GM18909 (cell line): ENCODE results near the gene PGC.
A peak's percentile ranks its signal among the peaks of the same experiment; 100 is the strongest.

Source experiments
- ATAC-seq: cut with Tn5 transposase; IDR thresholded peaks from one replicate; pipeline ENCODE4 v1.9.1; 2021; ENCODE audit warnings: mild to moderate bottlenecking; ENCODE audit not compliant: unreplicated experiment, poor library complexity

Gene PGC

DNA sequence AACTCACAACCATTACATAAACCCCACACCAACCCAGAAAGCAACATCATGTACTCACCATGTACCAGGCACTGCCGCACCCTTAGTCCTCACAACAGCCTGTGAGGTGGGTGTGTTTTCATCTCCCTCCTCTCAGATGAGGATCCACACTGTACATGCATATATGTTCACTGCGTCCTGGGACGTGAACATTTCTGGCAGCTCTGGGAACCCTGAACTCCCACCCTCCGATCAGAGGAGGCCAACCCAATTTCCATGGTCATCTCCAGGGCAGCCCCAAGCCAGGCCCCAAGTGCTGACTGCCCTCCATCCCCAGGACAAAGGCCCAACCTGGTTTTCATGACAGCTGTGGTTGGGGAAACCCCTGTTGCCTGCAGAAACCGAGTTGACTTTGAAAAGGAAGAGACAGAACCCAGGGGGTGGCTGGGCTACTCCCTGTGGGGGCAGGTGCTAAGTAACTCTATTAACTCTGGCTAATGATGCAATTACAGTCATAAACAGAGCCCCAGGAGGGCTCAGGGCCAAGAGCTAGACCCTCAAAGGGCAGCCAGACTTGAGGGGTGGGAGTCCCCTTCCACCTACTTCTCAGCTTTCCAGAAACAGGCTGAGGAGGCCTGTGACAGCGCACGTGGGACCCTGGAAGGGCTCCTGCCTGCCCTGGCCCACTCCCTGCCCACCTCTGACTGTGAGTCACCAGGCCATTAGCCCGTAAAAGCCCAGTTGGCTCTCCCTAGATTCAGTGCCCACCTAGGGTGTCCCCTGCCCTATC, 14.4 kb downstream of the PGC start:
- ATAC-seq, result peak; percentile 33

DNA sequence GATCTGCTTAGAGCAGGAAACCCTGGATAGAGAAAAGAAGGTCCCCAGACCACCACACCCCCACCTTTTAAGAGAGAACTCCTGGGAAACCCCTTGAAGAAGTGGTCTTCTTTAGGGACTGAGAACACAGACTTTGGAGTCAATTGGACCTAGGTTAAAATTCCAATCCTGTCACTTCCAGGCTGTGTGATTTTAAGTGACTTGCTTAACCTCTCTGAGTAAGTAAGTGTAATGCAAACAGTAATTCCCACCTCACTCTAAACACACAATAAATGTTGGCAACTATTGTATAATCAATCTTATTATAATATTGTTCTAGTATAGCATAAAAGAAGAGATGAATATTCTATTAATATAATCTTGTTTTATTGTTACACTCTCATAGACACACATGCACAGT, 15.0 kb downstream of the PGC start:
- ATAC-seq, result no peak

DNA sequence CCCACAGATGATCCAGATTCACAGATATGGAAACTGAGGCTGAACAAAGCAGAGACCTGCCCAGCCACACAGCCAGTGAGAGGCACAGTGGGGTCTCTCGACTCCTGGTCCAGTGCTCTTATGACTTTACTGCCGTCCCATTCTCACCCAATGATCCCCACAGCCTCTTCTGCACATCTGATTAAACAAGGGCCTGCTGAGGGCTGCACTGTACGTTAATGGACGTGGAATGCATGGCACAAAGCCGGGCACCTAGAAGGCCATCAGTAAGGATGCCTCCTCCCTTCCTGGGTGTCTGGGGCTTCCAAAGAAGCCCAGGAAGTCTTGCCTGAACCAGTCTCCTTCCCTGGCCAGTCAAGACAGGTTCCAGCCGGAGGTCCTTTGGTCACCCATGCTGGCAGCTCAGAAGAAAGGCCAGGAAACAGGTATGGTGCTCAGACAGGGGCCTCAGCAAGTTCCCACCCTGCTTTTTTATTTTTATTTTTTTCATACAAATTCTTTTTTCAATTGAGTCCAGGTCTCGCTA, 15.6 kb downstream of the PGC start:
- ATAC-seq, result no peak

DNA sequence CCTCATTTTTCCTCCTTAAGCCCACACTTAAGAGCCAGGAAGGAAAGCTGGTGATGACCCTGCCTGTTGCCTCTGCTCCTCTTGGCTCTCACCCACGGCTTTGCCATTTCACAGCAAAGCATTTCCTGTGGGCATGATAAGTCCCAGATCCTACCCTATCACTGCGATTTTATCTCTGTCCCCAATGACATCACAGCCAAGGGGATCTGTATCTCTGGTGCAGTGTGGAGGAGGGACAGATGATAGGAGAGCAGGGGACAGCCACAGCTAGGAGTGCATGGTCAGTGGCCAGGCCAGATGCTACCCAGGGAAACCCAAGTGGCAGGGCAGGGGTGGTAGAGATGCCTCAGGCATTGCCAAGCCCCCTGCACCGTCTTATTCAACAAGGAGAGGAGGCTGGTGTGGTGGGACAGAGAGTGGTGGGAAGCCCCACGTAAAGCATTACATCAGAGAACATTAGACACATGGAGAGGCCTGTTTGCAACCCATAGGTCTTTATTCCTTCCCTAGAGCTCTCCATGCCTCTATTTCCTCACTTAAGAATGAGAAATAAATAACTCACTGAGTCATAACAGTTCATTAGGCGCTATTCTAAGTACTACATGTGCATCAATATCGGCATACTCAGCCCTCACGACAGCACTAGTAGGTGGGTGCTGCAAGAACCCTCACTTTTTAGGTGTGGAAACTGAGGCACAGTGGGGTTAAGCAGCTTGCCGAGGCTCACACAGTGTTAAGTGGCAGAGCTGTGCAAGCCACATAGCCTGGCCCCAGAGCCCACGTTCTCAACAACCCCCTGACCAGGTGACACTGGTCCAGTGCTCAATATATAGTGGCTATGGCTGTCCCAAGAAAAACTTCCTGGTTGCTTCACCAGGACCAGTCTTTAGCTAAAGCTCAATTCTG, 16.4 kb downstream of the PGC start:
- no peak for ATAC-seq

DNA sequence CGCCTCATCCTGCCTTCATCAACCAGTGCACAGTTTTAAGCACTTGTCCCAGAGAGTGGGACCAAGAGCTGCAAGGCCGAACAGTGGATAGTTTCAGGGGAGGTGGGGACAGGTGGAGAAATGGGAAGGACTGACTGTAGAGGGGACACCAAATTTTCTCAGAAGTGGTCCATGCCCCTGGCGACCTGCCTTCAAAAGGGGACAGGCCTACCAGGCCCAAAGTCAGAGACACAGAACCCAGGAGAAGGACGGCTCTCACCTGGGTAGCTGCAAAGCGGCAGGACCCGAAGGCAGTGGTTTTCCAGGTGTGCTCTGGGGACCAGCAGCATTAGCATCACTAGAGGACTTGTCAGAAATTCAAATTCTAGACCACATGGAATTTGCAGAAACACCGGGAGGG, 17.6 kb downstream of the PGC start:
- ATAC-seq, result no peak

DNA sequence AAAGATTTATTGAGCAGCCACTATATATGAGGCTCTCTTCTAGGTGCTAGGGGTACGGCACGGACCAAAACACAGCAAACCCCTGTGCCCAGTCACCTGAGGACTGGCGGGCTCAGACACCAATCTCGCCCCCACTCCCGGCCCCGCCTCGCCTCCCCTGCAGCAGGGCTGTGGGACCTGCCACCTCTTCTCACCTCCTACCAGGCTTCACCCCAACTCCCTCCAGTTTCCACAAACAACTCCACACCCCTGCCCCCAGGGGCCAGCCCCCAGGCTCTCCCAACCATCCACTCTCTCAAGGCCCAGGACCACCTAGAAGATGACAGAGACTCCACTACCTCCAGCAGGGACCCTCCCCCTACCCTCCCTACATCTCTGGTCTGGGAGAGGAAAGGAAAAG, 18.2 kb downstream of the PGC start:
- ATAC-seq, result no peak

DNA sequence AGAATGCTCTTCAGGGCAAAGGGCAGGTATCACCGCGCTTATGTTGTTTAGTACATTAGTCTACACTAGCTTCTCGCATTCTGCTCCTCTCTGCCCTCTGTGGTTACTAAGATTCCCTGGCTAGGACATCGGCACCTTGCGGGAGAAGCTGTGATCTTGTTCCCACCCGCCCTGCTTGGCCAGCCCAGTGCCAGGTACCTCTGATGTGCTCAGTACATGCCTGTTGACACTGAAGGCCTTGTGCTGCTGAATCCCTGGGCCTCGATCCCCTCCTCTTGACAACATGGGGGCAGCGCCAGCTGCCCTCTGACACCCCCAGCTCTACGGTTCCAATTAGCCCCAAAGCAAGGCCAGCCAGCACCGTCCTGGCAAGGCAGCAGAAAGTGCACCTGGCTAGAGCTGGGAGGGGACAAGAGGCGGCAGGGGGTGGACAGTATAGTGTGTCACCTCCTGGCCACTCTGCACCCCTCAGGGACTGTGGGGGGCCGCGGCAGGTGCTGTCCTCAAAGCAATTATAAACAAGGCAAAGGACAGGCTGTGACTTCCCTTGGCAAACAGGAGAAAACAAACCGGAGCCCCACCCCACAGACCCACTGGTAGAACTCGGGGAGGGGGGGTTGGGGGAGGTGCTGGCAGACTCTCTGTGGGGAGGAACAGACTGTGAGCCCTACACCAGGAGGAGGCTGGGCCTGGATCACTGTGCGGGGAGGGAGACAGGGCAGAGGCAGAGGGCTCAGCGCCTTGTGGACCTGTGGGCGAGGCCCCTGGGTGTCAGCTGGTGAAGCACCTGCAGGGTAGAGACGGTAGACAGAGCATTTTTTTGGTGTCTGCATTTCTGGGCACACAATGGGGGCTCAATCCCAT, 18.9 kb downstream of the PGC start:
- no peak for ATAC-seq

DNA sequence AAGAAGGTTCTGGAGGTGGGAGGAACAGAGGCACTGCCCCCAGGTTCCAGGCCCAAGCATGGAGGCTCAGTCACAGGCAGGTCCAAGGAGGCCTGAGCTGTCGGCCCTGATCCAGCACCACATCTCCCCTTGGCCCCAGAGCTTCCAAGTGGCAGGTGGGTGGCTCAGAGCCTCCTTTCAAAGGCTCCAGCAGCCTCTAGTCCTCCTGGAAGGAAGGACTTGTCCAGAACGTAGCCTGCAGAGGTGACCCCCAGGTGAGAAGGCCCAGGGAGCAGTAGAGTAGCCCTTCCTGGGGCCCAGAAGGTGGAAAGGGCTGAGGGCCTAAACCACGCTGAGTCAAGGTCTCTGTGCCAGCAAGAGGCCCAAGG, 19.5 kb downstream of the PGC start:
- ATAC-seq, result no peak

DNA sequence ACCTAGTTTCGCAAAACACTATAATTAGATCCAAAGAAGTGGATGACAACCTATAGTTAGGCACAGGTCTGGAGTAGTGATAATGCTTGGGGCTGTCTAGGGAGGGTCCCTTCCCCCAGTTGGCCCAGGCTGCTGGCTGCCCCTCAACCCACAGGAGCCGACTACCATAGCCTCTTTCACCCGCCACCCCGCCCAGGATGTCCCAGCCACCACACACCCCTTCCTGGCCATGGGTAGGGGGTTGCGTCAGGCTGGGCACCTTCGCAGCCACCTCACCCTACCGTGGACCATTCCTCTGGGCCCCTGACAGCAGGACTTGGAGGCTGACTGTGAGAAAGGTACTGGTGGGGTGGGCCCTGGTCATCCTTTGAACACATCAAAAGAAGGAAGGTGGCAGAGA, 20.3 kb downstream of the PGC start:
- no peak for ATAC-seq

DNA sequence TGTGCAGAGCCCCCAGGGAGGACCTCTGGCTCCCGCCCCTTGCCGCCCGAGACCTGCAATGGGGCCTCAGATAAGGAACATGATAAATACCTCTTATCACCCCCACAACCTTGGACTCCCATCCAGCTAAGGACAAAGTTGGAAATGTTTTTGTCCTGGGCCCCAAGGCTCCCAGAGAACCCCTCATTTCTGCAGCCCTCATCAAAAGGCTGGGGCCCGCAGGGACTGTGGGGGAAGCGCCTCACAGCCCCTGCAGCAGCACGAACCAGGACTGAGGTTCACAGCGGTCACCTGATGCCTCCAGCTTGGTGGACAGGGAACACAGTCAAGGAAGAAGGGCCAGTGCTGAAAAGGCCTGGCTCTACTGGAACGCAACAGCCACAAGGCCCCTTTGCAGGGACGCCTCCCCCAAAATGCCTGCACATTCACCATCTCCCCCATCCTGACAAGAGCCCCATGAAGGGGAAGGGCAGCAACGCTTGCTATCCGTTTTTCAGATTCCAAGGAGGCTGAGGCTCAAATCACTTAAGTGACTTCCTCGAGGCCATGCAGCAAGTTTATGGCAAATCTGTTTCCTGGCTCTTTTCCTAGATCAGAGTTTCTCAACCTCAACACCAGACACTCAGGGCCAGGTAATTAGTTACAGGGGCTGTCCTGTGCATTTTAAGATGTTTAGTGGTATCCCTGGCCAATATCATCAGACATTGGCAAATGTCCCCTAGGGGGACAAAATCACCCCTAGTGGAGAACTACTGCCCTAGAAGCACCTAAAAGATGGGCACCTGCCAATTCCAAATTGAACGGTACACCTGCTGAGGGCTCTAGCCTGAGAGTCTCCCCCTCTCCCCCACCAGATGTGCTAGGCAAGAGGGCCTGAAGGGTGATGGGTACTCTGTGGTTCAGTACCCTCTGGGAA, 22.4 kb downstream of the PGC start:
- no peak for ATAC-seq

DNA sequence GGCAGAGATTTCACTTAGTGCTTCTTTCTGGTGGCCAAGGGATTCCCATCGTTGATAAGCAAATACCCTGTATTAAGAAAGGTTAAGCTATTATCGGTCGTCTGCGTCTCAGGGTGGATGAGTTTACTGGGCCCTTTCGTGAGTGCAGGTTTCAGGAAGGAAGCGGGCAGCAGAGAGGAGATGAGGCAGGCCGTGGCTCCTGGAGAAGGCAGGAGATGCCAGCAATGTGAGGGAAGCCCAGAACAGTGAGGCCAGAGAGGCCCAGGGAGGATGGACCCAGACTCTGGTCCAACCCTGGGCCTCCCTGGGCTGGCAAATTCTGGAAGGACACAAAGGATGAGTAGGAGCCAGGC, 23.0 kb downstream of the PGC start:
- ATAC-seq, result no peak

DNA sequence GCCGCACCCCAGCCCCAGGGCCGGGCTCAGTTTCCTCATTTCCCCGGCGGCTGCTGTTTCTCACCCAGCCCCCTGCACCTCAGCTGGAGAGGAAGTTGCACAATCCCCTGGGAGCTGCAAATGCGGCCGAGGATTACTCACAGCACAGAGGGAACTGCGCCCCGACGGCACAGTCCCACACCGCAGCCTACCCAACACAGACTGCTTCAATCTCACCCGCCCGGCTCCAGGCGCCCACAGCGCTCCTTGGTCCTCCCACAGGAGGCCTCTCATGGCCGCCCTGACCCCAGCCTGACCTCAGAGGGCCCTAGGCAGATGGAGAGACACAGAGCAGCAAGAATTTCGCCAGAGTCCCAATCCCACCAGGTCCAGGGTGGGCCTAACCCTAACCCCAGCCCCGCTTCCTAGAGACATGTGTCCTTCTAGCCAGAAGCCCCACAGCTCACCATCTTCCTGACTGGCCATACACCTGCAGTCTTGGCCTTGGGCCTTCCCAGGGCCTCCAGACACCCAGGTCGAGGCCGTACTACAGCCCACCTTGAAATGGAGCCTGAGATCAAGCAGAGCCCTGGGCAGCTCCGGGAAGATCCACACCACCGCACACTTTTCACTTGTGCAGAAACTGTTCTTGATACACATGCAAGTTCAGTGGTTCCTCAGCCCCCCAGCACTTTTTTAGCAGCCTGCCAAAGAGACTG, 23.5 kb downstream of the PGC start:
- ATAC-seq, result peak; percentile 66

DNA sequence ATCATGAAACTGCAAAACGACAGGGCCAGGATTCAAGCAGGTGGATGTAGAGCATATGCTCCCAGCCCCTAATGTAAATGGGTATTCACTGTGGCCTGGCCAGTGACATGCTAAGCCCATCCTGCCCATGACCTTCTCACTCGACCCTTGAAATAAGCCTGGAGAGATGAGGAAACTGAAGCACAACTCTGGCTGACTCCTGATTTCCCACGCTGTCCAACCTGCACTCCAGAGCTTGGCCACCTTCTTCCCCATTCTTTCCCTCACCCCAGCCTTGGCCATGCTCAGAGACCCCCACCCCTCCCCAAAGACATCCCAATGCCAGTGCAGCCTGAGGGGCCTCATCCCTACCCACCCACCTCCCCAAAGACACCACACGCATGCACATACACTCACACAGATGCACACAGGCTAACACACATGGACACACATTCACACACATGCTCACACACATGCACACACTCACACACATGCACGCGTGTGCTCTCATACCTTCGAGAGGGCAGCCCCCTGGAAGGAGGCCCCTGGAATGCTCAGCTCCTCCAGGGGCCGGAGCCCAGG, 24.1 kb downstream of the PGC start:
- ATAC-seq, result no peak

DNA sequence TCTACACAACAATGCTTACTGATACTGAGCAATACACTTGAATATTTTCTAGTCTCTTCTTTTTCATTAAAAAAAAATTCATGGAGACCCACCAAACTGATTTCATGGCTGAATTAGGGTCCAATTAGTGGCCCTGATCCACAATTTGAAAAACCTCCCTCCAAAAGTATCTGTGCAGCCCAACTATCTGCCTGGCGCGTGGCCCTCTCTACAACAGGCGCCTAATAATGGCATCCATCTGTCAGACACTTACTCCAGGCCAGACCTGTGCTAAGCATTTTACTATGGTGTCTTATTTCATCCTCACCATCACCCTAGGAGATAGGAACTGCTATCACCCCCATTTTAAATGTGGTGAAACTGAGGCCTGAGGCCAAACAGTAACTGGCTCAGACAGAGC, 25.8 kb downstream of the PGC start:
- ATAC-seq, result no peak

DNA sequence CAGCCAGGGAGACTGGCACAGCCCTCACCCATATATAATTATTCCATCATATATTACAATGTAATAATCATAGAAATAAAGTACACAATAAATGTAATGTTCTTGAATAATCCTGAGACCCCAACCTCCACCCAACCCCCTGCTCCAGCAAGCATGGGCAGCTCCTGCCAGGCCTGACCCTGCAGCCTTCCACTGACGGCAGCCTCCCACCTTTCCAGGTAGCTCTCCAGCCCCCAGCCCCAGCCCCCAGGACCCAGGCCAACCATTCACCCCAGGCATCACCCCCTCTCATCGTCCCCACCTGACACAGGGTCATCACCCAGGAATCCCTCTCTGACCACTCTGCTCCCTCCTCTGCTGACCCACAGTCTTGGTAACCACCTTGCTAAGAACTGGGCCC, 26.4 kb downstream of the PGC start:
- no peak for ATAC-seq

DNA sequence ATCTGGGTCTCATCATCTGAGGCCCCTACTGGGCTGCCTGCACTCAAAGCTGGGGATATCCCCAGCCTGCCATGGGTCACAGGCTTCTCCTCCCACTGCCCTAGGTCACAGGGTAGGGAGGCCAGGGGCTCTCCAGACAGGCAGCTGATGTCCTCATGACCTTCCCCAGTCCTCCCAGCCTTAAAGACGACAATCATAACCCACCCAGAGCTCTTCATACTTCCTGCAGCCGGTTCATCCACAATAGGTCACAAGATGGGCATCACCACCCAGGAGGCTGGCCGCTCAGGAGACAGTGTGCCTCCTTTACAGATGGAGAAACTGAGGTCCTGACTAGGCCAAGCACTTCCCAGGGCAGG, 27.0 kb downstream of the PGC start:
- no peak for ATAC-seq

DNA sequence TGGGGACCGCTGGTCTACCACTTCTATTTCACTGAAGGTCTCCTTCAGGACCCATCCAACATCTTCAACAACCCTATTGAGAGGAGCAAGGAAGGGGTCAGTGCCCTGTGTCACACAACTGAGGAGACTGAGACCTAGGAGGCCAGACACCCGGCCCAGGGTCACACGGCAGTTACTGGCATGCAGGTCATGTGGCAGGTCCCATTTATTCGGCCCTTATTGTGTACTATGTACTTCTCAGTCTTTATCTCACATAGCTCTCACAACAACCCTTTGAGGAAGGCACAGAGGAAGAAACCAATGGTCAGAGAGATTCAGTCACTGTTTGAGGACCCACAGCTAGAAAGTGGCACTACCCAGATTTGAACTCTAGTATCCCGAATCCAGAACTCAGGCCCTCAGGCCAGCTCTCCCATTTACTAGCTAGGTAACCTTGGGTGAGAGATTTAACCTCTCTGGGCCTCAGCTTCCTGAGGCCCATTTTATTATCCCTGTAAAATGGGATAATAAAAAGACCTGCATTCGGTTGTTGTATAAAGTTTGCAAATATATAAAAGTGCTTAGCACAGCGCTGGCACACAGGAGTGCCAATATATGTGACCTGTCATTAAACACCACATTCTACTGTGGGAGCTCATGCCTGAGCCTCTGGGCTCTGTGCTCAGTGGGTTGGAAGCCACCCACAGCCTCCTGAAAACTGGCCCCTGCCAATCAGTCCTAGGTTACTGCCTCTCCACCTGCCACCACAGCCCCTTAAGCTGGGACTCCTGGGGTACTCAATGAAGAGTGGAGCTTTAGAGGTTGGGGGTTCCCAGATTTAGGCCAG, 27.5 kb downstream of the PGC start:
- ATAC-seq, result no peak

DNA sequence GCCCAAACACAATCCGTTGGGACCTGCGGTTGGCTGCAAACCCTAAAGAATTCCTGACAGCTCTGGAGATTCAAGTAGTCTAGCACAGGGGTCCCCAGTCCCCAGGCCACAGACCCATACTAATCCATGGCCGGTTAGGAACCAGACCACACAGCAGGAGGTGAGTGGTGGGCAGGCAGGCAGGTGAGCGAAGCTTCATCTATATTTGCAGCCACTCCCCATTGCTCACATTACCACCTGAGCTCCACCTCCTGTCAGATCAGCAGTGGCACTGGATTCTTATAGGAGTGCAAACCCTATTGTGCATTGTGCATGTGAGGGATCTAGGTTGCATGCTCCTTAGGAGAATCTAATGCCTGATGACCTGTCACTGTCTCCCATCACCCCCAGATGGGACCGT, 28.4 kb downstream of the PGC start:
- ATAC-seq, result no peak
